ENCODE data around the gene GSC2.

The GSC2 gene

GRCh38 chr22:19098157-19098556 is 51.9 kb downstream of the GSC2 start:
- Histone ChIP-seq H3K79me2 (ENCODE audit: control insufficient read depth, low read length) (peaks cover 73% of the 10 kb centered on the region), H3K27me3 (ENCODE audit: control insufficient read depth, low read length) (no peaks in the 10 kb centered on the region), H3K4me1 (ENCODE audit: control insufficient read depth, low read length) (no peaks in the 10 kb centered on the region), H3K27ac (ENCODE audit: low read depth, low read length) (no peak overlapping the region), H3F3A (ENCODE audit: control insufficient read depth, insufficient read depth) (no peaks in the 10 kb centered on the region), H3K4me2 (ENCODE audit: low read length) (no peak overlapping the region), H4K20me1 (ENCODE audit: control insufficient read depth, insufficient read depth, low read depth, low read length) (peaks cover 7% of the 10 kb centered on the region; the same call in 1 of the 2 replicates), H3K9me2 (replicated peaks; ENCODE audit: control insufficient read depth, low read length) (no peaks in the 10 kb centered on the region), H3K36me3 (ENCODE audit: control insufficient read depth, low read length) (peaks cover 5% of the 10 kb centered on the region; the same call in 1 of the 2 replicates), H3K4me3 (ENCODE audit: low read length) (no peak overlapping the region), H3K9me3 (ENCODE audit: control insufficient read depth, insufficient read depth, low read length) (no peaks in the 10 kb centered on the region)
- no peak for TF ChIP-seq CTCF (IDR thresholded peaks at IDR 0.05; ENCODE audit: low read depth, low read length, poor library complexity, severe bottlenecking)
- TF ChIP-seq EZH2phosphoT487 (IDR thresholded peaks at IDR 0.05; ENCODE audit: borderline replicate concordance, low read length) = no peak

GRCh38 chr22:19097518-19097917 is 52.6 kb downstream of the GSC2 start:
- TF ChIP-seq CTCF (IDR thresholded peaks at IDR 0.05; ENCODE audit: low read depth, low read length, poor library complexity, severe bottlenecking) = no peak
- no peak for TF ChIP-seq EZH2phosphoT487 (IDR thresholded peaks at IDR 0.05; ENCODE audit: borderline replicate concordance, low read length)

More at GRCh38 chr22:19097518-19097917, 52.6 kb downstream of the GSC2 start:
- Histone ChIP-seq H3K27ac (ENCODE audit: low read depth, low read length) (no peak overlapping the region), H3K4me1 (ENCODE audit: control insufficient read depth, low read length) (no peaks in the 10 kb centered on the region), H4K20me1 (ENCODE audit: control insufficient read depth, insufficient read depth, low read depth, low read length) (peaks cover 7% of the 10 kb centered on the region; the same call in 1 of the 2 replicates), H3K4me2 (ENCODE audit: low read length) (no peak overlapping the region), H3K79me2 (ENCODE audit: control insufficient read depth, low read length) (peaks cover 67% of the 10 kb centered on the region), H3K9me2 (replicated peaks; ENCODE audit: control insufficient read depth, low read length) (no peaks in the 10 kb centered on the region), H3K4me3 (ENCODE audit: low read length) (no peak overlapping the region), H3K36me3 (ENCODE audit: control insufficient read depth, low read length) (peaks cover 5% of the 10 kb centered on the region; the same call in 1 of the 2 replicates), H3K9me3 (ENCODE audit: control insufficient read depth, insufficient read depth, low read length) (no peaks in the 10 kb centered on the region), H3K27me3 (ENCODE audit: control insufficient read depth, low read length) (no peaks in the 10 kb centered on the region), H3F3A (ENCODE audit: control insufficient read depth, insufficient read depth) (no peaks in the 10 kb centered on the region)

Data from DOHH2 (cell line).